DND-41 (cell line): Measurements from ENCODE around the gene JAZF1.

Experiments used
- ATAC-seq: fragments of 200-7000 bp; cut with Tn5 transposase; 3 replicates; pipeline ENCODE4 v1.9.1; 2021; ENCODE audit warnings: low read depth; ENCODE audit not compliant: insufficient read depth
- DNase-seq: peaks from one replicate; pipeline ENCODE4 v3.0.0-alpha.2; 2020
- H2AFZ ChIP-seq: 2 replicates; pipeline ENCODE4 v1.6.0; 2012; ENCODE audit warnings: low read depth, low read length
- H3K27ac ChIP-seq: 2 replicates; pipeline ENCODE4 v1.5.1; 2012; ENCODE audit warnings: low read length, inconsistent platforms
- H3K27me3 ChIP-seq: fragments of 200-600 bp; sonication (generic); 2 replicates; pipeline ENCODE4 v1.6.0; 2012; ENCODE audit warnings: low read length, mild to moderate bottlenecking, inconsistent platforms; ENCODE audit not compliant: insufficient read depth, poor library complexity
- H3K36me3 ChIP-seq: 2 replicates; pipeline ENCODE4 v1.5.1; 2012; ENCODE audit warnings: low read length, inconsistent platforms; ENCODE audit not compliant: insufficient read depth
- H3K4me1 ChIP-seq: 2 replicates; pipeline ENCODE4 v1.5.1; 2012; ENCODE audit warnings: mild to moderate bottlenecking, low read length; ENCODE audit not compliant: insufficient read depth
- H3K4me2 ChIP-seq: 2 replicates; pipeline ENCODE4 v1.6.0; 2012; ENCODE audit warnings: mild to moderate bottlenecking, moderate library complexity, low read length, inconsistent platforms; ENCODE audit not compliant: insufficient read depth
- H3K4me3 ChIP-seq, 2 experiments: fragments of 200-600 bp in 1 of 2; shearing (Covaris generic) in 1 of 2; 2 replicates each; pipeline ENCODE4 v1.5.1; 2012 to 2016; ENCODE audit warnings: inconsistent platforms in 2 of 2, low read length in 2 of 2, mild to moderate bottlenecking in 2 of 2, low read depth in 1 of 2, moderate library complexity in 1 of 2
- H3K79me2 ChIP-seq: 2 replicates; pipeline ENCODE4 v1.6.0; 2012; ENCODE audit warnings: low read length, inconsistent platforms; ENCODE audit not compliant: insufficient read depth
- H3K9ac ChIP-seq: 2 replicates; pipeline ENCODE4 v1.6.0; 2012; ENCODE audit warnings: low read depth, mild to moderate bottlenecking, inconsistent platforms, low read length, moderate library complexity
- H3K9me3 ChIP-seq: 2 replicates; pipeline ENCODE4 v1.5.1; 2012; ENCODE audit warnings: low read length, moderate library complexity, mild to moderate bottlenecking, inconsistent platforms; ENCODE audit not compliant: insufficient read depth, severe bottlenecking
- H4K20me1 ChIP-seq: 2 replicates; pipeline ENCODE4 v1.6.0; 2012; ENCODE audit warnings: low read length; ENCODE audit not compliant: insufficient read depth
- EZH2 ChIP-seq: IDR thresholded peaks from 3 replicates; pipeline ENCODE4 v1.6.1; 2012; ENCODE audit warnings: borderline replicate concordance, low read depth, mild to moderate bottlenecking, moderate library complexity, low read length, inconsistent platforms; ENCODE audit not compliant: severe bottlenecking
- TF ChIP-seq, protein P1 (sequence below): IDR thresholded peaks from 2 replicates; pipeline ENCODE4 v1.5.1; 2012; ENCODE audit warnings: borderline replicate concordance, low read length, moderate library complexity, mild to moderate bottlenecking; ENCODE audit not compliant: poor library complexity, severe bottlenecking; ENCODE audit errors: extremely low read depth

Gene JAZF1

DNA sequence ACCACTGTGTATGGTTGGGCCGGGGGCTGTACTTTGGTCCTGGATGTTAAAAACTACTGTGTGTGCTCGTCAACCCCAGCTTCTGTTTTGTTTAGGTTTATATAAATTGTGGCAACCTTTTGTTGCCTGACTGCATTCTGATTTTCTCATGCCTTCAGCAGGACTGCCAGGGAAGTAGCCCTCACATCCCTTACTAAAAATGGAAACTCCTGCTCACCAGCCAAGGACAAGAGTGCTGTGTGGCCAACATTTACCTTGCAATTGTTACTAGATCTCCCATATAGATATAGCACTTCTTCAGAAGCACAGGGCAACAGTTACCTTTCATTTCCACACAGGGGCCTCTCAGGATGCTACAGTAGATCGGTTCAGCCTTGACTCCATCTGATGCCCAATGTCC lies 266.2 kb downstream of the JAZF1 start:
- TF ChIP-seq EZH2, result no peak
- TF ChIP-seq, protein P1, sequence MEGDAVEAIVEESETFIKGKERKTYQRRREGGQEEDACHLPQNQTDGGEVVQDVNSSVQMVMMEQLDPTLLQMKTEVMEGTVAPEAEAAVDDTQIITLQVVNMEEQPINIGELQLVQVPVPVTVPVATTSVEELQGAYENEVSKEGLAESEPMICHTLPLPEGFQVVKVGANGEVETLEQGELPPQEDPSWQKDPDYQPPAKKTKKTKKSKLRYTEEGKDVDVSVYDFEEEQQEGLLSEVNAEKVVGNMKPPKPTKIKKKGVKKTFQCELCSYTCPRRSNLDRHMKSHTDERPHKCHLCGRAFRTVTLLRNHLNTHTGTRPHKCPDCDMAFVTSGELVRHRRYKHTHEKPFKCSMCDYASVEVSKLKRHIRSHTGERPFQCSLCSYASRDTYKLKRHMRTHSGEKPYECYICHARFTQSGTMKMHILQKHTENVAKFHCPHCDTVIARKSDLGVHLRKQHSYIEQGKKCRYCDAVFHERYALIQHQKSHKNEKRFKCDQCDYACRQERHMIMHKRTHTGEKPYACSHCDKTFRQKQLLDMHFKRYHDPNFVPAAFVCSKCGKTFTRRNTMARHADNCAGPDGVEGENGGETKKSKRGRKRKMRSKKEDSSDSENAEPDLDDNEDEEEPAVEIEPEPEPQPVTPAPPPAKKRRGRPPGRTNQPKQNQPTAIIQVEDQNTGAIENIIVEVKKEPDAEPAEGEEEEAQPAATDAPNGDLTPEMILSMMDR, result no peak
- no peaks in the 10 kb centered on the region for H3K9me3 ChIP-seq
- H4K20me1 ChIP-seq, result no peaks in the 10 kb centered on the region
- no peak overlapping the region for H3K4me3 ChIP-seq
- H3K27me3 ChIP-seq, result no peaks in the 10 kb centered on the region
- H3K36me3 ChIP-seq, result no peaks in the 10 kb centered on the region
- no peaks in the 10 kb centered on the region for H3K79me2 ChIP-seq
- ATAC-seq (no peak), DNase-seq (no peak)
- H3K27ac ChIP-seq, result no peak overlapping the region
- H3K9ac ChIP-seq, result no peak overlapping the region
- no peak overlapping the region for H2AFZ ChIP-seq
- H3K4me2 ChIP-seq, result no peak overlapping the region
- no peaks in the 10 kb centered on the region for H3K4me1 ChIP-seq

DNA sequence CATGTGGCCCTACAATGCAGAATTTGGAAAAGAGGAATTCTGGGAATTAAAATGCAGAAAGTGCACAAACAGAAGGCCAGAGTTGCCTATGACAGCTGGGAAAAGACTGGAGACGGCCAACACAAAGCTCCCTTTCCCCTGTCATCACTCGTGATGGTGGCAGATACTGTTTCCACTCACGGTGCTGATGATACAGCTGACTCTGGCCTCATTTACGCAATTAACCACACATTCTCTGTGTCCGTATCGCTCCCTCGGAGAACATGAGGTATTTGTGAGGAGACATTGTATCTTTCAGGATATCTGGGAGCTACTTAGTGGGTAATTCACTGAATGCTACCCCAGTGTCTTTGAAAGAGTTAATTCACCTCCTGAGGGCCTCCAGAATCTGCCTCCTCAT lies 267.8 kb downstream of the JAZF1 start:
- H2AFZ ChIP-seq, result no peak overlapping the region
- no peak overlapping the region for H3K4me2 ChIP-seq
- H3K4me3 ChIP-seq, result no peak overlapping the region
- ATAC-seq (no peak), DNase-seq (no peak)
- no peaks in the 10 kb centered on the region for H3K4me1 ChIP-seq
- TF ChIP-seq EZH2, result no peak
- TF ChIP-seq, protein P1, result no peak
- H4K20me1 ChIP-seq, result no peaks in the 10 kb centered on the region
- no peaks in the 10 kb centered on the region for H3K36me3 ChIP-seq
- no peaks in the 10 kb centered on the region for H3K79me2 ChIP-seq
- H3K27ac ChIP-seq, result no peak overlapping the region
- H3K27me3 ChIP-seq, result no peaks in the 10 kb centered on the region
- H3K9me3 ChIP-seq, result no peaks in the 10 kb centered on the region
- no peak overlapping the region for H3K9ac ChIP-seq

DNA sequence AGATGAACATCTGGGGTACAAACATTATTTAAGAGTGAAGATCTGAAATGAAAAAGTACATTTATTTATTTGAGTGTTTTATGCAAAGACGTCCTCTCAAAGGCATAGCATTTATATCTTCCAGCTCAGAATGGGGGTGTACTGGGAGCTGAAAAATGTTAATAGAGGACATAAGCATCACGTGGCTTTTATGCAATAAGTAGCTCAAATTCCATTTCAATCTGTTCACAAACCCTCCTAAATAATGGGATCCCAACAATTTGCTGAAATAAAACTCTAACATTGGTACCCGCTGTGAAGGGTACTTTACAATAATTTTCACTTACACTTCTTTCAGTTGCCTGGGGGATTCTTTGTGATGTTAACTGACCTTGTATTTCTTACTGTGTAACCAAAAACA lies 268.7 kb downstream of the JAZF1 start:
- Histone ChIP-seq H3K9me3 (no peaks in the 10 kb centered on the region), H3K27me3 (no peaks in the 10 kb centered on the region), H3K4me1 (no peaks in the 10 kb centered on the region), H3K4me3 (no peak overlapping the region), H4K20me1 (no peaks in the 10 kb centered on the region), H3K27ac (no peak overlapping the region), H3K4me2 (no peak overlapping the region), H3K79me2 (no peaks in the 10 kb centered on the region), H3K9ac (no peak overlapping the region), H2AFZ (no peak overlapping the region), H3K36me3 (no peaks in the 10 kb centered on the region)
- DNase-seq (no peak), ATAC-seq (no peak)
- no peak for TF ChIP-seq EZH2
- TF ChIP-seq, protein P1, result no peak

DNA sequence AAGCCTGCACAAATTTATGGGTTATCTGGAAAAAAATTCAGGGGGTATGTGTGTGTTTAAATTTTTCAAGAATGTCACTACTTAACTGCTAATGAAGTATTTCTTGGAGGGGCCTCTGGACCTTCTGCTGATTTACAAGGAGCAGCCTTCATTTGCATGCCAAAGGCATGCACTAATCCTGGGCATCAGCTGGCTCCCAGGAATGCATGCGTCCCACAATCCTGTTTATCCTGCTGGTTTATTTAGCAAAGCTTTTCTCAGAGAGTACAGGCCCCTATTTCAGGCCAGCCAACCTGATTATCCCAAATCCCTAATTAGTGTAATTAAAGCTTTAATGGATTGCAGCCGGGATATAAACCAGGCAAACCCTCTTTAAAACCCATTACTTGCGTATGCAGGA lies 270.3 kb downstream of the JAZF1 start:
- DNase-seq (no peak), ATAC-seq (no peak)
- Histone ChIP-seq H3K9ac (no peak overlapping the region), H3K27me3 (no peaks in the 10 kb centered on the region), H3K27ac (no peak overlapping the region), H3K4me2 (no peak overlapping the region), H2AFZ (no peak overlapping the region), H3K36me3 (no peaks in the 10 kb centered on the region), H3K9me3 (no peaks in the 10 kb centered on the region), H4K20me1 (no peaks in the 10 kb centered on the region), H3K79me2 (no peaks in the 10 kb centered on the region), H3K4me1 (no peaks in the 10 kb centered on the region), H3K4me3 (no peak overlapping the region)
- TF ChIP-seq, protein P1, result no peak
- no peak for TF ChIP-seq EZH2
